MM.1S (cell line): ENCODE measurements around the gene R3HDM1.

Experiments used
- EZH2 ChIP-seq: fragments of 300-600 bp; sonication (generic); optimal IDR thresholded peaks from 2 replicates; pipeline ENCODE3; 2017; ENCODE audit warnings: low read depth, mild to moderate bottlenecking, antibody characterized with exemption, low read length, mixed read lengths
- TF ChIP-seq, protein P1 (sequence below): fragments of 300-600 bp; sonication (generic); IDR thresholded peaks from 2 replicates; pipeline ENCODE4 v1.5.1; 2016; ENCODE audit warnings: antibody characterized with exemption, low read length, mixed read lengths

DNA sequence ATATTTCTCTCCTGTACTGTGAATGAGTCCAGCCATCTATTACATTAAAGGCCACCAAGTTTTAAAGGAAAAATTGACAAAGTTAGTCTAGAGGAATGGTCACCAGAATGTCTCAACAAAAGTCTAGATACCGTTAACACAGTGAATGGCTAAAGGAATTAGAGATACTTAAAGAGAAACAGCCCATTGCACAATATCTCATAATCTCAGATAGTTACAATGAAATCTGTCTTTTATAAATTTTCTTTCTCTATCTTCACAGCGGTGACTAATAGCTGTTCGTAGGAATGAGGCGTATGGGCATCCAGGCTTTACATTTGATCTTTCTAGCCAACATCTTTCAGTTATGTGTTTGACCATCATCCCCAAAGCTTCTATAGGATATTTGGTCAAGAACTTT, 30.6 kb downstream of the R3HDM1 start:
- TF ChIP-seq, protein P1, sequence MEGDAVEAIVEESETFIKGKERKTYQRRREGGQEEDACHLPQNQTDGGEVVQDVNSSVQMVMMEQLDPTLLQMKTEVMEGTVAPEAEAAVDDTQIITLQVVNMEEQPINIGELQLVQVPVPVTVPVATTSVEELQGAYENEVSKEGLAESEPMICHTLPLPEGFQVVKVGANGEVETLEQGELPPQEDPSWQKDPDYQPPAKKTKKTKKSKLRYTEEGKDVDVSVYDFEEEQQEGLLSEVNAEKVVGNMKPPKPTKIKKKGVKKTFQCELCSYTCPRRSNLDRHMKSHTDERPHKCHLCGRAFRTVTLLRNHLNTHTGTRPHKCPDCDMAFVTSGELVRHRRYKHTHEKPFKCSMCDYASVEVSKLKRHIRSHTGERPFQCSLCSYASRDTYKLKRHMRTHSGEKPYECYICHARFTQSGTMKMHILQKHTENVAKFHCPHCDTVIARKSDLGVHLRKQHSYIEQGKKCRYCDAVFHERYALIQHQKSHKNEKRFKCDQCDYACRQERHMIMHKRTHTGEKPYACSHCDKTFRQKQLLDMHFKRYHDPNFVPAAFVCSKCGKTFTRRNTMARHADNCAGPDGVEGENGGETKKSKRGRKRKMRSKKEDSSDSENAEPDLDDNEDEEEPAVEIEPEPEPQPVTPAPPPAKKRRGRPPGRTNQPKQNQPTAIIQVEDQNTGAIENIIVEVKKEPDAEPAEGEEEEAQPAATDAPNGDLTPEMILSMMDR, result no peak
- TF ChIP-seq EZH2, result no peak
